ENCODE measurements around the gene SPI1.

- TF ChIP-seq CTCF (IDR thresholded peaks at IDR 0.05) = no peak
- no peak for TF ChIP-seq POLR2A (IDR thresholded peaks at IDR 0.05)
Measured at GRCh38 chr11:47415091-47415854, 36.9 kb upstream of the SPI1 start.

Measured in esophagus squamous epithelium (tissue), 4 donors.